Mesothelial cell of epicardium (in vitro differentiated cells): ENCODE results near the gene ULK2. TPM values are rescaled to one million over a fixed set of nuclear protein-coding genes. Genes with fewer than 3 reads are reported as not detected.

Experiments
- DNase-seq, 2 experiments: peaks; one replicate each; pipeline ENCODE4 v3.0.0; 2021; ENCODE audit warnings: low spot score in 2 of 2; ENCODE audit not compliant: unreplicated experiment in 2 of 2
- H3K27ac Mint-ChIP-seq: 2 replicates; pipeline ENCODE4 v1.8.0; 2021; ENCODE audit warnings: mixed read lengths
- H3K27me3 Mint-ChIP-seq: 2 replicates; pipeline ENCODE4 v1.8.0; 2021; ENCODE audit warnings: low read depth, mixed read lengths
- H3K36me3 Mint-ChIP-seq: 2 replicates; pipeline ENCODE4 v1.8.0; 2021; ENCODE audit warnings: mixed read lengths
- H3K4me1 Mint-ChIP-seq: 2 replicates; pipeline ENCODE4 v1.8.0; 2021; ENCODE audit warnings: mixed read lengths
- H3K4me3 Mint-ChIP-seq: 2 replicates; pipeline ENCODE4 v1.8.0; 2021; ENCODE audit warnings: mild to moderate bottlenecking, moderate library complexity, mixed read lengths
- H3K9me3 Mint-ChIP-seq: 2 replicates; pipeline ENCODE4 v1.8.0; 2021; ENCODE audit warnings: mixed read lengths
- CTCF ChIP-seq: fragments of 200-600 bp; sonication (generic); IDR thresholded peaks from one replicate; pipeline ENCODE4 v1.5.0; 2021; ENCODE audit warnings: antibody characterized with exemption; ENCODE audit not compliant: unreplicated experiment
- total RNA-seq: library from RNA; stranded (reverse); gene quantifications from 3 replicates; pipeline ENCODE4 v1.2.1, GENCODE V29; 2021

ULK2 gene
- total RNA-seq, 1 donor from 2014 or later: 38.7 TPM

GRCh38 chr17:19738757-19739156, 129.0 kb downstream of the ULK2 start:
- no peak for TF ChIP-seq CTCF
- Mint-ChIP-seq H3K4me3 (no peak overlapping the region), H3K9me3 (no peaks in the 10 kb centered on the region), H3K36me3 (no peaks in the 10 kb centered on the region), H3K4me1 (no peaks in the 10 kb centered on the region), H3K27me3 (no peaks in the 10 kb centered on the region), H3K27ac (no peak overlapping the region)
- DNase-seq: no peak

GRCh38 chr17:19738073-19738449, 129.7 kb downstream of the ULK2 start:
- H3K4me1 Mint-ChIP-seq: no peaks in the 10 kb centered on the region
- no peak overlapping the region for H3K27ac Mint-ChIP-seq
- no peak for DNase-seq
- no peaks in the 10 kb centered on the region for H3K36me3 Mint-ChIP-seq
- no peak for TF ChIP-seq CTCF
- H3K27me3 Mint-ChIP-seq: no peaks in the 10 kb centered on the region
- no peak overlapping the region for H3K4me3 Mint-ChIP-seq
- H3K9me3 Mint-ChIP-seq: no peaks in the 10 kb centered on the region

GRCh38 chr17:19737305-19738072, 130.2 kb downstream of the ULK2 start:
- DNase-seq: no peak
- Mint-ChIP-seq H3K27me3 (no peaks in the 10 kb centered on the region), H3K4me1 (no peaks in the 10 kb centered on the region), H3K4me3 (no peak overlapping the region), H3K36me3 (no peaks in the 10 kb centered on the region), H3K27ac (no peak overlapping the region), H3K9me3 (no peaks in the 10 kb centered on the region)
- no peak for TF ChIP-seq CTCF

- TF ChIP-seq CTCF: no peak
- H3K36me3 Mint-ChIP-seq: no peaks in the 10 kb centered on the region
- no peaks in the 10 kb centered on the region for H3K4me1 Mint-ChIP-seq
- H3K4me3 Mint-ChIP-seq: no peak overlapping the region
- no peak overlapping the region for H3K27ac Mint-ChIP-seq
- DNase-seq: no peak
- no peaks in the 10 kb centered on the region for H3K9me3 Mint-ChIP-seq
- peaks cover 3% of the 10 kb centered on the region for H3K27me3 Mint-ChIP-seq
Measured at GRCh38 chr17:19736071-19736470, 131.7 kb downstream of the ULK2 start.

GRCh38 chr17:19733953-19734526, 133.7 kb downstream of the ULK2 start:
- H3K36me3 Mint-ChIP-seq: no peaks in the 10 kb centered on the region
- no peak overlapping the region for H3K27ac Mint-ChIP-seq
- H3K9me3 Mint-ChIP-seq: no peaks in the 10 kb centered on the region
- H3K4me3 Mint-ChIP-seq: no peak overlapping the region
- peaks cover 3% of the 10 kb centered on the region for H3K27me3 Mint-ChIP-seq
- H3K4me1 Mint-ChIP-seq: no peaks in the 10 kb centered on the region
- no peak for TF ChIP-seq CTCF
- no peak for DNase-seq
